ENCODE results near the gene BPIFA3. TPM values are rescaled to one million over a fixed set of nuclear protein-coding genes. Genes with fewer than 3 reads are reported as not detected.

BPIFA3 gene
- total and polyA plus RNA-seq, 2 of the 8 experiments (the other 6 are each of a cell fraction or from before 2014, with no cell fraction given) = not detected

DNA sequence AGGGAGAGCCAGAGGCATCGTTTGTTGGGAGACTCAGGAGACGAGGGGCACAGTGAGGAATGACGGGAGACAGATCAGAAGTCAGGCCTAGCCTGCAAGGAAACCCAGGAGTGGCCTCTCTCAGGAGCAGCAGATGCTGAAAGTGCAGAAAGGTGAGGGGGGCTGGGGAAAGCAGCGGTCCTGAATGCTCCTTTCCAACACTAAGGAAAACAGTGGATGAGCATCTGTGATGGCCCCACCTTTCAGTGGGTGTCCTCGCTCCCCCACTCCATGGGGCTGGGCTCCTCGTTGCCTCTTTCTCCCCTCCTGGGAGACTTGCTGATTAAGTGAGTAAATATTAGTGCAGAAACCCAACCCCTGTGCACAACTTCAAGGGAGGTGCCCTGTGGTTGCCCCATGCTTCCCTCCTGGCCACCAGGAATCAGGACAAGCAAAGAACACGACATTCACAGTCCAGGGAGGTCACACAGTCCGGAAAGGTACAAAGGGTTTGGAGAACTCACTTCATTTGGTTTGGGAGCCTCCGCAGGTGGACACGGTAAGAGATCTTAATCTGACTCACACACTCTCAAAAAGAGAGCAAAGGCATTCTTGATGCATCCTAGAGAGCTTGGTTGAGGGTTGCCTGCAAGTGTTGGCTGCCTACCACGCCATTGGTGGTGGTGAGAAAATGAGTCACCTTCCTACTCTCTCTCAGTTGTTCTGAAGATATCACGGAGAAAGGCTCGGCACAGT lies 56.1 kb downstream of the BPIFA3 start:
- FAIRE-seq = no peak
- Histone ChIP-seq H3K27me3 (replicated peaks in 1 of 4; ENCODE audit: control insufficient read depth in 3 of 4, extremely low read depth in 1 of 4, insufficient read depth in 3 of 4, low read length in 3 of 4) (no peaks in the 10 kb centered on the region), H3K23me2 (ENCODE audit: low read depth, low read length) (peaks cover 2% of the 10 kb centered on the region; the same call in 1 of the 2 replicates)

More for the DNA sequence above, 56.1 kb downstream of the BPIFA3 start:
- no peaks in the 10 kb centered on the region for H3K79me2 ChIP-seq (ENCODE audit: control insufficient read depth in 1 of 2, insufficient read depth in 2 of 2, low read length in 2 of 2)
- no peak overlapping the region for H4K91ac ChIP-seq (replicated peaks; ENCODE audit: insufficient read length, low read length)
- H4K5ac ChIP-seq (ENCODE audit: insufficient read length, low read depth, low read length) = no peak overlapping the region
- ChIA-PET CTCF (ENCODE audit: partially characterized antibody) (interaction anchor here (0.9 to 4.6 kb wide), 2 partner anchors 10 to 14 kb away, joined by 4 to 23 read pairs; no protein-coding TSS in a partner anchor), POLR2A (ENCODE audit: partially characterized antibody) (no interaction called here)
- H3K14ac ChIP-seq (ENCODE audit: insufficient read length) = no peak overlapping the region
- no peak overlapping the region for H4K8ac ChIP-seq (ENCODE audit: extremely low read depth, insufficient read depth, low read length)
- no peak overlapping the region for H2BK120ac ChIP-seq (replicated peaks; ENCODE audit: low read depth, low read length)
- H3K4me2 ChIP-seq (ENCODE audit: insufficient read depth in 1 of 2, low read depth in 2 of 2, low read length in 2 of 2) = no peak overlapping the region
- H2BK12ac ChIP-seq (ENCODE audit: low read depth, low read length) = no peak overlapping the region
- no peak overlapping the region for H3K18ac ChIP-seq (ENCODE audit: extremely low read depth, low read length)
- no peak overlapping the region for H2AK5ac ChIP-seq (ENCODE audit: low read depth, low read length)
- no peak overlapping the region for H3K4ac ChIP-seq (replicated peaks; ENCODE audit: insufficient read length, low read depth, low read length)
- H3K4me3 ChIP-seq (ENCODE audit: extremely low read depth in 1 of 4, insufficient read depth in 2 of 4, low read depth in 3 of 4, low read length in 4 of 4) = no peak overlapping the region
- H2BK5ac ChIP-seq (ENCODE audit: low read depth, low read length) = no peak overlapping the region
- H3K27ac ChIP-seq (ENCODE audit: low read depth, low read length) = no peak overlapping the region
- no peaks in the 10 kb centered on the region for H3K9me3 ChIP-seq (ENCODE audit: insufficient read depth in 2 of 2, low read depth in 1 of 2, low read length in 1 of 2)
- no peak overlapping the region for H3K56ac ChIP-seq (replicated peaks; ENCODE audit: insufficient read length, low read depth, low read length)
- no peaks in the 10 kb centered on the region for H3K79me1 ChIP-seq (ENCODE audit: low read depth, low read length)
- H2BK20ac ChIP-seq (ENCODE audit: low read length) = no peak overlapping the region
- H3K9ac ChIP-seq (replicated peaks in 1 of 4; ENCODE audit: extremely low read depth in 1 of 4, low read depth in 3 of 4, low read length in 3 of 4) = no peak overlapping the region
- H2AFZ ChIP-seq (ENCODE audit: low read length) = no peak overlapping the region
- TF ChIP-seq EZH2 (IDR thresholded peaks at IDR 0.05; ENCODE audit: low read depth, low read length, severe bottlenecking) = no peak
- no peak for TF ChIP-seq KDM1A (IDR thresholded peaks at IDR 0.05; ENCODE audit: borderline replicate concordance, low read length)
- TF ChIP-seq POLR2AphosphoS5 (IDR thresholded peaks at IDR 0.05; ENCODE audit: low read depth, low read length) = no peak
- TF ChIP-seq SUZ12 (IDR thresholded peaks at IDR 0.05; ENCODE audit: low read length) = no peak
- TF ChIP-seq POLR2A (IDR thresholded peaks at IDR 0.05; ENCODE audit: control extremely low read depth in 1 of 2, low read depth in 2 of 2, low read length in 2 of 2) = no peak
- no peak for TF ChIP-seq CREB1 (IDR thresholded peaks at IDR 0.05)
- TF ChIP-seq KDM4A (IDR thresholded peaks at IDR 0.05; ENCODE audit: low read depth, low read length, severe bottlenecking) = no peak
- no peak for TF ChIP-seq ZNF274 (IDR thresholded peaks at IDR 0.05; ENCODE audit: borderline replicate concordance, extremely low read depth, low read length)
- no peak overlapping the region for H2BK15ac ChIP-seq (ENCODE audit: low read length)
- H4K20me1 ChIP-seq (replicated peaks in 1 of 2; ENCODE audit: control insufficient read depth in 1 of 2, insufficient read depth in 2 of 2, low read length in 2 of 2) = no peaks in the 10 kb centered on the region
- H3K23ac ChIP-seq (ENCODE audit: insufficient read length) = no peak overlapping the region
- H3K4me1 ChIP-seq (replicated peaks in 1 of 4; ENCODE audit: control insufficient read depth in 3 of 4, insufficient read depth in 4 of 4, low read length in 3 of 4) = peaks cover 0 to 14% (median 11%) of the 10 kb centered on the region in 4 experiments; a peak in 6 of 7 replicates
- DNase-seq (ENCODE audit: low read depth in 1 of 2, low spot score in 2 of 2) = no peak
- no peaks in the 10 kb centered on the region for H3K36me3 ChIP-seq (ENCODE audit: control insufficient read depth in 2 of 4, insufficient read depth in 4 of 4, low read length in 3 of 4)
- 83% methylated on average over 13 of the region's 13 CpGs; no CpG with 5 or more reads in 1 of the 2 experiments for WGBS, 2 experiments (ENCODE audit: extremely low coverage in 1 of 2, insufficient coverage in 1 of 2, insufficient read length in 1 of 2, insufficient replicate concordance in 2 of 2, low coverage in 1 of 2, low lambda C conversion rate in 2 of 2, missing lambda C conversion rate in 1 of 2)

All from H1 (cell line).